K562 (cell line): Measurements from ENCODE around the gene RALGAPA2. TPM values are rescaled to one million over a fixed set of nuclear protein-coding genes. Genes with fewer than 3 reads are reported as not detected.

Experiments used
- ATAC-seq: fragments of 200-7000 bp; cut with Tn5 transposase; 3 replicates; pipeline ENCODE4 v1.9.1; 2020; ENCODE audit warnings: moderate library complexity
- BruUV-seq: library from RNA; stranded (reverse); fragments of 400-500 nt; replicated peaks from 2 replicates; lab custom pipeline; 2021; lab: Mats Ljungman, UMichigan
- CTCF ChIA-PET: fragments of 300-600 bp; formaldehyde crosslinking; extraction: SDS; loops from one replicate; lab custom pipeline; 2021; ENCODE audit warnings: low intra/inter-chr PET ratio; lab: Yijun Ruan, JAX
- POLR2A ChIA-PET: fragments of 300-600, 350-650 bp; sonication (Branson Sonifier 250); formaldehyde crosslinking; extraction: SDS; loops from one replicate; lab custom pipeline; 2021; ENCODE audit warnings: antibody characterized with exemption, inconsistent platforms; lab: Yijun Ruan, JAX
- DNase-seq, 4 experiments: peaks; one replicate each; pipeline versions ENCODE4 v3.0.0 to v3.0.0-alpha.2; 2011 to 2018; ENCODE audit warnings: low spot score in 3 of 4, mixed read lengths in 3 of 4; ENCODE audit errors: extremely low read depth in 1 of 4
- FAIRE-seq: peaks from 2 replicates; lab custom pipeline; 2011; peaks lifted over from hg19 to GRCh38; lab: Jason Lieb, UNC
- H2AFZ ChIP-seq: 2 replicates; pipeline ENCODE4 v1.6.0; 2011; ENCODE audit warnings: low read depth, low read length, control low read depth, inconsistent platforms
- H3K27ac ChIP-seq: fragments of 200-600 bp; 3 replicates; pipeline ENCODE4 v1.8.0; 2011; ENCODE audit warnings: low read depth, mild to moderate bottlenecking, control low read depth, inconsistent platforms, low read length, moderate library complexity, mixed read lengths; ENCODE audit errors: extremely low read depth
- H3K27me3 ChIP-seq, 2 experiments: fragments of 300-600 bp in 1 of 2; 2 replicates in 1 of 2; 3 replicates in 1 of 2; pipeline versions ENCODE4 v1.6.0 to v1.8.0; 2011; ENCODE audit warnings: inconsistent platforms in 2 of 2, low read length in 2 of 2, mild to moderate bottlenecking in 1 of 2, mixed read lengths in 1 of 2, moderate library complexity in 1 of 2; ENCODE audit not compliant: control insufficient read depth in 2 of 2, insufficient read depth in 2 of 2
- H3K36me3 ChIP-seq: fragments of 300-600 bp; 3 replicates; pipeline ENCODE4 v1.8.0; 2011; ENCODE audit warnings: mild to moderate bottlenecking, low read length, inconsistent platforms; ENCODE audit not compliant: control insufficient read depth, insufficient read depth
- H3K4me1 ChIP-seq, 2 experiments: fragments of 200-600 bp in 1 of 2; replicated peaks in 1 of 2; 2 replicates in 1 of 2; 3 replicates in 1 of 2; pipeline versions ENCODE4 v1.5.1 to v1.8.0; 2011; ENCODE audit warnings: inconsistent platforms in 2 of 2, low read length in 2 of 2, mild to moderate bottlenecking in 1 of 2, mixed read lengths in 1 of 2, moderate library complexity in 1 of 2; ENCODE audit not compliant: control insufficient read depth in 2 of 2, insufficient read depth in 2 of 2
- H3K4me2 ChIP-seq: 2 replicates; pipeline ENCODE4 v1.6.1; 2011; ENCODE audit warnings: low read length, control low read depth, inconsistent platforms, mixed read lengths; ENCODE audit not compliant: insufficient read depth
- H3K4me3 ChIP-seq: fragments of 200-600 bp; sonication (generic), shearing (Covaris generic); 2 replicates; pipeline ENCODE4 v1.5.1; 2016; ENCODE audit warnings: control low read depth, inconsistent platforms
- H3K79me2 ChIP-seq: fragments of 200-600 bp; 3 replicates; pipeline ENCODE4 v1.8.0; 2011; ENCODE audit warnings: low read length, inconsistent platforms; ENCODE audit not compliant: control insufficient read depth, insufficient read depth
- H3K9ac ChIP-seq, 2 experiments: 2 replicates each; pipeline versions ENCODE4 v1.6.0 to v1.6.1; 2011; ENCODE audit warnings: low read depth in 2 of 2, low read length in 2 of 2, control low read depth in 1 of 2, inconsistent platforms in 1 of 2, mild to moderate bottlenecking in 1 of 2, mixed read lengths in 1 of 2; ENCODE audit not compliant: insufficient read depth in 1 of 2
- H3K9me1 ChIP-seq: one replicate; pipeline ENCODE4 v1.6.0; 2011; ENCODE audit warnings: inconsistent platforms, mild to moderate bottlenecking, low read length, moderate library complexity; ENCODE audit not compliant: control insufficient read depth, insufficient read depth
- H3K9me3 ChIP-seq: replicated peaks from 2 replicates; pipeline ENCODE4 v1.5.1; 2011; ENCODE audit warnings: low read depth, low read length, inconsistent platforms; ENCODE audit not compliant: control insufficient read depth, insufficient read depth
- H4K20me1 ChIP-seq: replicated peaks from 2 replicates; pipeline ENCODE4 v1.6.1; 2011; ENCODE audit warnings: low read length, inconsistent platforms, mixed read lengths; ENCODE audit not compliant: control insufficient read depth, insufficient read depth
- BRD4 ChIP-seq: fragments of 200-600 bp; sonication (generic); IDR thresholded peaks from 2 replicates; pipeline ENCODE4 v1.6.1; 2017; ENCODE audit warnings: inconsistent platforms
- CBFA2T2 ChIP-seq: fragments of 450-650 bp; conservative IDR thresholded peaks from 2 replicates; pipeline ENCODE4 v1.6.1; 2017; ENCODE audit warnings: mild to moderate bottlenecking
- CC2D1A ChIP-seq: fragments of 450-650 bp; IDR thresholded peaks from 2 replicates; pipeline ENCODE4 v1.6.1; 2017; ENCODE audit warnings: mild to moderate bottlenecking
- CREM ChIP-seq: IDR thresholded peaks from 2 replicates; pipeline ENCODE4 v1.6.1; 2014; ENCODE audit warnings: antibody characterized with exemption, low read depth
- ELF1 ChIP-seq: fragments of 200-800 bp; sonication (Bioruptor generic); IDR thresholded peaks from 2 replicates; pipeline ENCODE4 v1.6.1; 2016; ENCODE audit warnings: missing genetic modification characterization, missing compliant biosample characterization
- ELF4 ChIP-seq: fragments of 450-650 bp; formaldehyde crosslinking; IDR thresholded peaks from 2 replicates; pipeline ENCODE4 v1.4.0; 2022; ENCODE audit warnings: missing genetic modification characterization
- HMGN3 ChIP-seq: IDR thresholded peaks from 2 replicates; pipeline ENCODE4 v1.6.1; 2011; ENCODE audit warnings: borderline replicate concordance, low read depth, mild to moderate bottlenecking, mixed read lengths, low read length; ENCODE audit not compliant: insufficient read length; ENCODE audit errors: extremely low read depth
- KAT8 ChIP-seq: fragments of 450-650 bp; IDR thresholded peaks from 2 replicates; pipeline ENCODE4 v1.6.1; 2016; ENCODE audit warnings: low read depth, mild to moderate bottlenecking
- MAFG ChIP-seq: fragments of 450-650 bp; conservative IDR thresholded peaks from 2 replicates; pipeline ENCODE4 v1.6.1; 2016; ENCODE audit warnings: missing genetic modification characterization, missing compliant biosample characterization
- PHTF2 ChIP-seq: fragments of 250-450 bp; sonication (Bioruptor Pico); IDR thresholded peaks from 2 replicates; pipeline ENCODE4 v1.5.0; 2021; ENCODE audit warnings: mild to moderate bottlenecking
- PRPF4 ChIP-seq: fragments of 200-400 bp; formaldehyde crosslinking; IDR thresholded peaks from one replicate; pipeline ENCODE4 v1.6.1; 2017; ENCODE audit warnings: low read length, low read depth, mild to moderate bottlenecking; ENCODE audit not compliant: insufficient read depth, poor library complexity, severe bottlenecking
- TFAM ChIP-seq: fragments of 250-450 bp; sonication (Bioruptor Pico); conservative IDR thresholded peaks from 2 replicates; pipeline ENCODE4 v1.5.0; 2021; ENCODE audit warnings: mild to moderate bottlenecking, moderate library complexity
- ZFPM2 ChIP-seq: fragments of 250-450 bp; sonication (Bioruptor Pico); IDR thresholded peaks from 2 replicates; pipeline ENCODE4 v1.5.1; 2022; ENCODE audit warnings: mild to moderate bottlenecking
- ZNF668 ChIP-seq: fragments of 250-450 bp; sonication (Bioruptor Pico); IDR thresholded peaks from 2 replicates; pipeline ENCODE4 v1.8.0; 2022; ENCODE audit warnings: mild to moderate bottlenecking, inconsistent platforms
- WGBS: fragments of 100-300 bp; shearing (Covaris generic); methylation state at CpG from one replicate; pipeline ENCODE4 v1.1.6; 2016; ENCODE audit warnings: low coverage, mixed read lengths; ENCODE audit not compliant: insufficient coverage; ENCODE audit errors: missing lambda C conversion rate; 5-methylcytosine and 5-hydroxymethylcytosine counted together
- in situ Hi-C: fragments of 300-500 bp; cut with MboI; formaldehyde crosslinking; loops from 4 replicates; pipeline ENCODE4 v1.15.0; 2018; ENCODE audit warnings: inconsistent platforms, mixed read lengths
- intact Hi-C: fragments of 100-400 bp; cut with micrococcal nuclease; formaldehyde crosslinking; loops from 2 replicates; pipeline ENCODE4 v1.14.2; 2022
- polyA plus RNA-seq, 8 experiments: library from polyadenylated mRNA; depleted of rRNA in 4 of 8; stranded (reverse) in 5 of 8; unstranded in 3 of 8; fragments of >200 nt; fragmentation: Nextera tagmentation in 2 of 8; fragmentation: Illumina TruSeq in 1 of 8; extraction: Ambion mirVana in 2 of 8; extraction: Trizol in 1 of 8; gene quantifications; 2 replicates each; pipeline versions ENCODE4 v1.2.1 to v1.2.3, GENCODE V29; 2011 to 2014; ENCODE audit warnings: inconsistent platforms in 1 of 8, missing spikeins in 1 of 8
- total RNA-seq, 7 experiments: library from RNA; depleted of rRNA in 6 of 7; stranded (reverse); fragments of >200 nt in 6 of 7; fragmentation: Illumina TruSeq in 2 of 7; extraction: Trizol in 2 of 7; gene quantifications; 2 replicates each; pipeline versions ENCODE4 v1.2.1 to v1.2.3, GENCODE V29; 2011 to 2021; ENCODE audit warnings: low replicate concordance in 1 of 7
- TF ChIP-seq, protein P1 (sequence below): IDR thresholded peaks from 2 replicates; pipeline ENCODE4 v1.6.1; 2012; ENCODE audit warnings: low read depth, low read length, improper control_type of control experiment, borderline replicate concordance
- TF ChIP-seq, protein P2 (sequence below): sonication (generic); formaldehyde crosslinking; IDR thresholded peaks from 2 replicates; pipeline ENCODE4 v1.8.1; 2023; ENCODE audit warnings: mild to moderate bottlenecking, missing genetic modification reagents
- TF ChIP-seq, protein P3 (sequence below): fragments of 450-650 bp; formaldehyde crosslinking; IDR thresholded peaks from 2 replicates; pipeline ENCODE4 v1.4.0; 2022; ENCODE audit warnings: missing genetic modification characterization
- TF ChIP-seq, protein P4 (sequence below): fragments of 450-650 bp; IDR thresholded peaks from 2 replicates; pipeline ENCODE4 v1.6.1; 2016; ENCODE audit warnings: mild to moderate bottlenecking

Gene RALGAPA2
- total and polyA plus RNA-seq, 9 of the 15 experiments (the other 6 are each of a cell fraction or from before 2014, with no cell fraction given): 0.35 to 2.7 (median 1.4) TPM

DNA sequence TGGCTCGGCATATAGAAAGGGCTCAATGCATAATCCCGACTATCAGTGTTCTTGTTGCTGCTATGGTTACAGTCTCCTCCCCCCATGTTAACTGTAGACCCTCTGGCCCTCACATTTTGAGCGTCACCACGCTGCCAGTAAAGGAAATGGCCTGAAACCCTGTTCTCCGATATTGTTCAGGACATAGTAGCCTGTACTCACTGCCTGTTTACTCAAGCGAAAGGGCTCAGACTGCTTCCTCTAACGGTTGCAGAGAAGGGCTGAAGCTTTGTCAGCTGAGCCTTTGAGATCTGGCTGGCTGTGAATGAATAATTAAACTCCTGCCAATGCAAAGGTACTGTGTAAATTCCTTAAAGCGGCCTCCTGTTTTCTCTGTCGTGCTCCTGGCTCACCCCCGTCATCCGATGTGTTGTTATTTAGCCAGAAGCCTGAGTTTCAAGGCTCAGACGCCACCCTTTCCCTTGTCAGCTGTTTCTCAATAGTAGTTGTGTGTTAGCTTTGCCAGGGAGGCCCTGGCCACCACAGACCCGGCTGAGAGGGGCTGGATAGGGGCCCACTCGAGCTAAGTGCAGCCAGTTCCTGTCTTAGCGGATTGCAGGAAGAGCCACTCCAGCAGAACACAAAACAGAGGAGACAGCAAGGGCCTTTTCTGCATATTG lies 31.2 kb upstream of the RALGAPA2 start:
- TF ChIP-seq, protein P1, sequence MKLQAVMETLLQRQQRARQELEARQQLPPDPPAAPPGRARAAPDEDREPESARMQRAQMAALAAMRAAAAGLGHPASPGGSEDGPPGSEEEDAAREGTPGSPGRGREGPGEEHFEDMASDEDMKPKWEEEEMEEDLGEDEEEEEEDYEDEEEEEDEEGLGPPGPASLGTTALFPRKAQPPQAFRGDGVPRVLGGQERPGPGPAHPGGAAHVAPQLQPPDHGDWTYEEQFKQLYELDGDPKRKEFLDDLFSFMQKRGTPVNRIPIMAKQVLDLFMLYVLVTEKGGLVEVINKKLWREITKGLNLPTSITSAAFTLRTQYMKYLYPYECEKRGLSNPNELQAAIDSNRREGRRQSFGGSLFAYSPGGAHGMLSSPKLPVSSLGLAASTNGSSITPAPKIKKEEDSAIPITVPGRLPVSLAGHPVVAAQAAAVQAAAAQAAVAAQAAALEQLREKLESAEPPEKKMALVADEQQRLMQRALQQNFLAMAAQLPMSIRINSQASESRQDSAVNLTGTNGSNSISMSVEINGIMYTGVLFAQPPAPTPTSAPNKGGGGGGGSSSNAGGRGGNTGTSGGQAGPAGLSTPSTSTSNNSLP: no peak
- TF ChIP-seq PHTF2 (no peak), PRPF4 (no peak), ZFPM2 (CRISPR knock-in tag) (no peak), TFAM (CRISPR knock-in tag) (no peak), KAT8 (no peak), ZNF668 (no peak), ELF4 (CRISPR knock-in tag) (no peak), HMGN3 (no peak), ELF1 (tag) (no peak), CC2D1A (no peak), CREM (no peak), BRD4 (no peak), CBFA2T2 (no peak), MAFG (tag) (no peak)
- TF ChIP-seq, protein P2, sequence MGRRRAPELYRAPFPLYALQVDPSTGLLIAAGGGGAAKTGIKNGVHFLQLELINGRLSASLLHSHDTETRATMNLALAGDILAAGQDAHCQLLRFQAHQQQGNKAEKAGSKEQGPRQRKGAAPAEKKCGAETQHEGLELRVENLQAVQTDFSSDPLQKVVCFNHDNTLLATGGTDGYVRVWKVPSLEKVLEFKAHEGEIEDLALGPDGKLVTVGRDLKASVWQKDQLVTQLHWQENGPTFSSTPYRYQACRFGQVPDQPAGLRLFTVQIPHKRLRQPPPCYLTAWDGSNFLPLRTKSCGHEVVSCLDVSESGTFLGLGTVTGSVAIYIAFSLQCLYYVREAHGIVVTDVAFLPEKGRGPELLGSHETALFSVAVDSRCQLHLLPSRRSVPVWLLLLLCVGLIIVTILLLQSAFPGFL (CRISPR knock-in tag): no peak
- TF ChIP-seq, protein P3, sequence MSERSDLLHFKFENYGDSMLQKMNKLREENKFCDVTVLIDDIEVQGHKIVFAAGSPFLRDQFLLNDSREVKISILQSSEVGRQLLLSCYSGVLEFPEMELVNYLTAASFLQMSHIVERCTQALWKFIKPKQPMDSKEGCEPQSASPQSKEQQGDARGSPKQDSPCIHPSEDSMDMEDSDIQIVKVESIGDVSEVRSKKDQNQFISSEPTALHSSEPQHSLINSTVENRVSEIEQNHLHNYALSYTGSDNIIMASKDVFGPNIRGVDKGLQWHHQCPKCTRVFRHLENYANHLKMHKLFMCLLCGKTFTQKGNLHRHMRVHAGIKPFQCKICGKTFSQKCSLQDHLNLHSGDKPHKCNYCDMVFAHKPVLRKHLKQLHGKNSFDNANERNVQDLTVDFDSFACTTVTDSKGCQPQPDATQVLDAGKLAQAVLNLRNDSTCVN (CRISPR knock-in tag): no peak
- TF ChIP-seq, protein P4, sequence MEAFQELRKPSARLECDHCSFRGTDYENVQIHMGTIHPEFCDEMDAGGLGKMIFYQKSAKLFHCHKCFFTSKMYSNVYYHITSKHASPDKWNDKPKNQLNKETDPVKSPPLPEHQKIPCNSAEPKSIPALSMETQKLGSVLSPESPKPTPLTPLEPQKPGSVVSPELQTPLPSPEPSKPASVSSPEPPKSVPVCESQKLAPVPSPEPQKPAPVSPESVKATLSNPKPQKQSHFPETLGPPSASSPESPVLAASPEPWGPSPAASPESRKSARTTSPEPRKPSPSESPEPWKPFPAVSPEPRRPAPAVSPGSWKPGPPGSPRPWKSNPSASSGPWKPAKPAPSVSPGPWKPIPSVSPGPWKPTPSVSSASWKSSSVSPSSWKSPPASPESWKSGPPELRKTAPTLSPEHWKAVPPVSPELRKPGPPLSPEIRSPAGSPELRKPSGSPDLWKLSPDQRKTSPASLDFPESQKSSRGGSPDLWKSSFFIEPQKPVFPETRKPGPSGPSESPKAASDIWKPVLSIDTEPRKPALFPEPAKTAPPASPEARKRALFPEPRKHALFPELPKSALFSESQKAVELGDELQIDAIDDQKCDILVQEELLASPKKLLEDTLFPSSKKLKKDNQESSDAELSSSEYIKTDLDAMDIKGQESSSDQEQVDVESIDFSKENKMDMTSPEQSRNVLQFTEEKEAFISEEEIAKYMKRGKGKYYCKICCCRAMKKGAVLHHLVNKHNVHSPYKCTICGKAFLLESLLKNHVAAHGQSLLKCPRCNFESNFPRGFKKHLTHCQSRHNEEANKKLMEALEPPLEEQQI: no peak
- Histone ChIP-seq H3K4me1 (no peaks in the 10 kb centered on the region), H3K27me3 (peaks cover 4 to 9% of the 10 kb centered on the region in 2 experiments; a peak in 3 of 5 replicates), H3K36me3 (no peaks in the 10 kb centered on the region), H3K4me3 (no peak overlapping the region), H3K9me3 (no peaks in the 10 kb centered on the region), H2AFZ (no peak overlapping the region), H3K27ac (no peak overlapping the region), H3K79me2 (no peaks in the 10 kb centered on the region), H3K9me1 (no peaks in the 10 kb centered on the region), H3K9ac (no peak overlapping the region), H3K4me2 (no peak overlapping the region), H4K20me1 (no peaks in the 10 kb centered on the region)
- ChIA-PET POLR2A (no interaction called here), CTCF (no interaction called here)
- in situ Hi-C loops: no loop called here
- no TSS peak for BruUV-seq
- WGBS: 1% methylated on average over 11 of the region's 15 CpGs
- FAIRE-seq (no peak), DNase-seq (no peak), ATAC-seq (no peak; the same call in 1 of the 3 replicates)
- intact Hi-C loops: no loop called here
